AG04449 (cell line): ENCODE data around the gene S100A10.

Experiments
- CTCF ChIA-PET: fragments of 350-600 bp; formaldehyde crosslinking; extraction: SDS; loops from one replicate; lab custom pipeline; 2021; ENCODE audit warnings: antibody characterized with exemption; lab: Yijun Ruan, JAX
- POLR2A ChIA-PET: fragments of 400-600, 350-600 bp; formaldehyde crosslinking; extraction: SDS; loops from one replicate; lab custom pipeline; 2020; ENCODE audit warnings: antibody characterized with exemption, inconsistent platforms; lab: Yijun Ruan, JAX
- DNase-seq: peaks from one replicate; pipeline ENCODE4 v3.0.0-alpha.2; 2010; ENCODE audit warnings: low read depth, low spot score
- H3K4me3 ChIP-seq: 2 replicates; pipeline ENCODE4 v1.5.1; 2011; ENCODE audit warnings: low read depth, mild to moderate bottlenecking, control low read depth, low read length
- CTCF ChIP-seq: IDR thresholded peaks from one replicate; pipeline ENCODE4 v1.5.1; 2011; ENCODE audit warnings: mild to moderate bottlenecking, moderate library complexity, low read length, control low read depth, inconsistent platforms; ENCODE audit not compliant: insufficient read depth; ENCODE audit errors: missing control alignments

The S100A10 gene

GRCh38 chr1:152029144-152029928 is 35.7 kb upstream of the S100A10 start:
- ChIA-PET POLR2A (no interaction called here), CTCF (interaction anchor here (2.6 to 3.5 kb wide), 3 partner anchors 11 to 62 kb away, joined by 8 to 21 read pairs (median 12); no protein-coding TSS in a partner anchor)
- DNase-seq, result no peak
- no peak for TF ChIP-seq CTCF
- no peak overlapping the region for H3K4me3 ChIP-seq

DNA sequence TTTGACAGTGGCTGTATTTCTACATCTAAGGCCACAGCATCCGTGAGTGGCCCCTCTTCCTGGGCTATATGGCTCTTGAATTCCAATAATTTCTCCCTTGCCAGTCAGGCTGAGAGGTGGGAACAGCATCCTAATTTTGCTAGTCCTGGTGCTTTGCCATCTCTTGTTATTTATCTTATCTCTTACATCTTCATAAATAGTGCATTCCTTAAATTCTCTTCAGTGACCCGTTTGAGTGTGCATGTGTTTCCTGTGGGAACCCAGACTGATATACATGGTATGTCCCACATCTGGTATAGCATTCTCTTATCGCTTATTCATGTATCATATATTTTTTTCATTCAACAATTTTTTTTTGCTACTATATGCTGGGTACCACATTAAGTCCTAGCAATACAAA is 33.2 kb upstream of the S100A10 start:
- POLR2A ChIA-PET, result no interaction called here
- DNase-seq, result no peak
- no peak overlapping the region for H3K4me3 ChIP-seq
- TF ChIP-seq CTCF, result no peak
- CTCF ChIA-PET, result interaction anchor here (2.1 to 3.3 kb wide), 3 partner anchors 13 to 59 kb away, joined by 8 to 21 read pairs (median 15); no protein-coding TSS in a partner anchor

GRCh38 chr1:152024223-152024622 is 30.6 kb upstream of the S100A10 start:
- TF ChIP-seq CTCF, result no peak
- no peak for DNase-seq
- H3K4me3 ChIP-seq, result no peak overlapping the region
- POLR2A ChIA-PET, result no interaction called here
- CTCF ChIA-PET, result interaction anchor here (1.0 to 4.9 kb wide), 4 partner anchors 10 to 91 kb away, joined by 5 to 30 read pairs (median 16); no protein-coding TSS in a partner anchor

GRCh38 chr1:152023221-152023620 is 29.6 kb upstream of the S100A10 start:
- no peak for DNase-seq
- no peak overlapping the region for H3K4me3 ChIP-seq
- POLR2A ChIA-PET, result no interaction called here
- TF ChIP-seq CTCF, result no peak
- CTCF ChIA-PET, result interaction anchor here (0.7 to 4.9 kb wide), 3 partner anchors 9 to 12 kb away, joined by 3 to 30 read pairs (median 25); no protein-coding TSS in a partner anchor

DNA sequence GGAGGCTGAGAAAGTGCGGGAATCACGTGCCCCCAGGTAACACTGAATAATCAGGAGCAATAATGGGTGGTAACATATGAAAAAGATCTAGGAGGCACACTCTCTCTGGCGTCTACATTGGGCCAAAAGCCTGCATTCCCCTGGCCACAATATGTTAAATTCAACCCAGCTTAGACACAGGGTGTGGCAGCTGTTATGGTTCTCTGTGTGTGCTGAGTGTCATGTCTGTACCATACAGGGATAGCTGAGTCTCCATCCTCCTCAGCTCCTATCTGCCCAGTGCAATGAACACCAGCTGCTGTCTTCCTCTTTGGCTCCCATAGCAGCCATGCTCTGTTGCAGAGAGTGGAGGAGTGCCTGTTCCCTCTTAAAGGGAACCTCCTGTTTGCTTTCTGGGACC is 28.8 kb upstream of the S100A10 start:
- H3K4me3 ChIP-seq, result no peak overlapping the region
- DNase-seq, result no peak
- TF ChIP-seq CTCF, result no peak
- CTCF ChIA-PET, result interaction anchor here (4.6 to 4.9 kb wide), 2 partner anchors 8 to 12 kb away, joined by 25 to 30 read pairs; no protein-coding TSS in a partner anchor
- POLR2A ChIA-PET, result no interaction called here

DNA sequence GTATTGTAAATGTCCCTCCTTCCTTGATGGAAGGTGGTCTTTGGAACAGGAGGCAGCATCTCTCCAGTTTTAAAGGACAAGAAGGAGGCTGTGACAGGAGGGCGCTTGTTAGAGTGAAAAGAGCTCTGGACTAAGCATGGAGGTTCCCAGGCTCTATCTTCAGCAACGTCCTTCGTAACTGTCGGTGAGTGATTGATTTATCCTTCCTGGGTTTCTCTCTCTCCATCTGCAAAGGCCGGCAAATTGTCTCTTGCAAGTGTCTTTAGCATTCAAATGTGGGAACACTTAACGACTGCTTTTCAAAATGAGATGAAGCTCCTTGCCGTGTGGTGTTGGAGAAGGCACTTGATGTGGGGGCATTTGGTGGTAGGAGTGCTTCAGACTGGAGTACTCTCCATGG is 27.9 kb upstream of the S100A10 start:
- no peak overlapping the region for H3K4me3 ChIP-seq
- no peak for DNase-seq
- ChIA-PET CTCF (interaction anchor here (0.9 to 4.9 kb wide), 4 partner anchors 7 to 87 kb away, joined by 3 to 30 read pairs (median 14); no protein-coding TSS in a partner anchor), POLR2A (no interaction called here)
- no peak for TF ChIP-seq CTCF
